ENCODE results near the gene STK32C.

Gene STK32C

GRCh38 chr10:132173185-132173584 is 134.6 kb downstream of the STK32C start:
- H3K4me3 ChIP-seq (ENCODE audit: control insufficient read depth, low read depth, low read length): no peak overlapping the region
- DNase-seq (ENCODE audit: low read depth): no peak
- TF ChIP-seq CTCF (conservative IDR thresholded peaks at IDR 0.05; ENCODE audit: control insufficient read depth, insufficient read depth, low read depth, low read length): no peak

GRCh38 chr10:132172091-132173066 is 135.4 kb downstream of the STK32C start:
- no peak for TF ChIP-seq CTCF (conservative IDR thresholded peaks at IDR 0.05; ENCODE audit: control insufficient read depth, insufficient read depth, low read depth, low read length)
- H3K4me3 ChIP-seq (ENCODE audit: control insufficient read depth, low read depth, low read length): no peak overlapping the region
- no peak for DNase-seq (ENCODE audit: low read depth)

GRCh38 chr10:132170561-132171361 is 137.0 kb downstream of the STK32C start:
- no peak for DNase-seq (ENCODE audit: low read depth)
- TF ChIP-seq CTCF (conservative IDR thresholded peaks at IDR 0.05; ENCODE audit: control insufficient read depth, insufficient read depth, low read depth, low read length): no peak
- H3K4me3 ChIP-seq (ENCODE audit: control insufficient read depth, low read depth, low read length): no peak overlapping the region

GRCh38 chr10:132169766-132170560 is 137.8 kb downstream of the STK32C start:
- H3K4me3 ChIP-seq (ENCODE audit: control insufficient read depth, low read depth, low read length): no peak overlapping the region
- no peak for TF ChIP-seq CTCF (conservative IDR thresholded peaks at IDR 0.05; ENCODE audit: control insufficient read depth, insufficient read depth, low read depth, low read length)
- DNase-seq (ENCODE audit: low read depth): no peak

- TF ChIP-seq CTCF (conservative IDR thresholded peaks at IDR 0.05; ENCODE audit: control insufficient read depth, insufficient read depth, low read depth, low read length): no peak
- H3K4me3 ChIP-seq (ENCODE audit: control insufficient read depth, low read depth, low read length): no peak overlapping the region
- no peak for DNase-seq (ENCODE audit: low read depth)
Measured at GRCh38 chr10:132169031-132169765, 138.6 kb downstream of the STK32C start.

Measured in fibroblast of mammary gland (primary cell).